Stimulated activated CD4-positive, alpha-beta T cell treated with anti-CD3 and anti-CD28 coated beads, Interleukin-1b, Interleukin-23, amount 100 ng/mL, for 4 hours (primary cell): ENCODE data around the gene PHF23.
A peak's percentile ranks its signal among the peaks of the same experiment; 100 is the strongest.

Experiments used
- DNase-seq, 2 donors: peaks; one replicate each; pipeline ENCODE4 v3.0.0-alpha.2; 2020; ENCODE audit warnings: low read depth in 2 of 2

Gene PHF23

DNA sequence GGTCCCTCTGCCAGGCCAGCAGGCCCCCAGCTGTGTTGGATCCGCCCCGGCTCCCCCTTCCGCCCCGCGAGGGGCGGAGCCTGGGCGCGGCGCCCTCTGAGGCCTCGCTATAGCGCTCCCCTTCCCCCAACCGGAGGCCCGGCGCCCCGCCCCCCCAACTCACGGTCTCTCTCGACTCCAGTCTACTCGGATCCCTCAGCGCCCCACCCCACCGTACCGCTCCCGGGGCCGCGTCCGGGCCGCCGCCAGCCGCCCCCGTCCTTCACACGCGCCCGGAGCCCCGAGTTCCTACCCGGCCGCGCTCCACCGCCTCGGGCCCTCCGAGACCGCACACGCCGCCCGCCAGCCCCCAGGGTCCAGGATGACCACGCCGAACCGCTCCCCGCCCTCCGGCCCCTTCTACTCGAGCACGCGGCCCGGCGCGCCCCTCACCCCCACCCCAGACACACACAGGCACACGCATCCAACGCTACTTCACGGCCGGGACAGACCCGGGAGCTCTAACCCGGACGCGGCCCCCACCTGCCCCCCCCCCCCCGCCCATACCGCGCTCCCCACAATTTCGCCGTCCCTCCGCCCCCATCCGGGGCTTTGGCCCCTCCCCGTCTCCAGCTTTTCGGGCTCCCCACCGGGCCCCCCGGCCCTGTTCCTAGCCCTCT, 1.4 kb downstream of the PHF23 start:
- peak; percentile 81 to 89 for DNase-seq

DNA sequence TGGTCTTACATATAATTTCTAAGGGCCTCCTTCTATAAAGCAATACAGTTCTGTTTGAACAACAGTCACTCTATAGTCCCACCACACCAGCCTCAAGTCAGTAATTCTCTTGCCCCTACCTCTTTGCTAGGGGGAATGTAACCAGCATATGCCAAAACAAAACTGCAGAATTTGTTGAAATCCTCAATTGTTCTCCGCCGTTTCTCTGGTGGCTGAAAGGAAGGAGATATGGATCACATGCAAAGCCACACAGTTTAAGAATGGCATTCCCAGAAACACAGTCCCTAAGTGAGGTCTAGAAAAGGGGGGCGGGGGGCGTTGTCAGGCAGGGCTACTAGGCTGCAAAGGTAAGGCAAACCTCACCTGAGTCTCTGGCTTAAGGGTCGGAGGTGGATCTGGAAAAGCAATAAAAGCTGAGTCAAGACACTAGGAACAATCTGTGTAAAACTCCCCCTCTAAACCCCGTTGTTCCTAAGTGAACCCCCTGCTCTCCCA, 1.9 kb downstream of the PHF23 start:
- DNase-seq, result no peak

DNA sequence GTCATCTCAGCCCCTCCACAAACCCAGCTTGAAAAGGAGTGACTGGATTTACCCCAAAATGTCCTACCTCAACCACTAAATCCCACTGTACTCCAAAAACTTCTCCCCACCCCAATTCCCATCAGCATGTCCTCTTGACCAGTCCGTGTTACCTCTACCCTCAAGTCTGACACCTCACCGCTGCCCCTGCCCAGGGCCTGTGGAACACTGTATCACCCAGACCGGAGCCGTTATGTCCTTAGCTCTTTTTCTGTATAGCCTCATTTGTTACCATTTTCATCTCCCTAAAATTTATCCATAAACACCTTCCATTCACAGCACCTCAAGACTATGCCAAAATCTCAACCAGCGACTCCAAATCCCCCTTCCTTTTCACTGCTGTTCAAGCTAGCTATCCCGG, 2.4 kb downstream of the PHF23 start:
- DNase-seq, result no peak

DNA sequence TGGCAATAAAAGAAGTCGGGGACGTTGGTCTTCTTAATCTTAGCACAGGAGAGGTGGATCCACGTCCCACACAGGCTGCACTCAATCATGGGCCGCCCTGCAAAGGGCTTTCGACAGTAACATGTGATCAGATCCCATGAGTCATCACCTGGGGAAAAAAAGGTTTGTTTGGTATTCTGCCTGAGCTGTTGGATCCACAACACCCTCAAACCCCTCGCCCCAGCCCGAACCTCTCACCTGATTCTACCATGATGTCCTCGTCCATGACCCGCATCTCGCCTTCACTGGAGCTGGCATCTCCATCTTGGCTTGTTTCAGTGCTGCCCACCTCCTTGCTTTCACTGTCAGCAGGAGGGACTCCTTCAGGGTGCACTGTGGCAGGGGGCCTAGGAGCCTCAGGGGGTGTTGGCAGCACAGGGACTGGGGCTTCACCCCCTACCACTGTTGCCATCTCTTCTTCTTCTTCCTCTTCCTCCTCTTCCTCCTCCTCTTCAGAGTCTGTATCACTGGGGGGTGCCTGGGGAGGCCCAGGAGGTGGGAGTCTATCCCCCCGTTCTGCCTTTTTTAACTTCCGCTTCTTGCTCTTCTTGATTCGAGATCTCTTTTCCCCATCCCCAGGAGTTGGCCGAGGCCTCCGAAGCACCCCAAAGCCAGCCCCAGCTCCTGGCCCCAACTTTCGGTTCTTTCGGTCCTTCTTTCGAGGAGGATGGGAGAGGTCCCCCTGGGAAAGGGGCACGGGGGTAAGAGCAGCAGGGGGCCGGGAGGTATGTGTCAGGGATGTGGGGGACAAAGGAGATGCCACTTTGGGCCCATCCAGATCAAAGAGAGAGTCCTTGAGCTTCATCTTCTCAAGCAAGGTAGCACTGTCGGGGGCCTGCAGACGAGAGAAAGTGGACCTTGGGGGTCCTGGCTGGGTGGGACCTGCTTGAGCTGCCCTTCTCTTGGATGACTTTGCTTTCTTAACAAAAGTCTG, 3.3 kb downstream of the PHF23 start:
- no peak for DNase-seq

DNA sequence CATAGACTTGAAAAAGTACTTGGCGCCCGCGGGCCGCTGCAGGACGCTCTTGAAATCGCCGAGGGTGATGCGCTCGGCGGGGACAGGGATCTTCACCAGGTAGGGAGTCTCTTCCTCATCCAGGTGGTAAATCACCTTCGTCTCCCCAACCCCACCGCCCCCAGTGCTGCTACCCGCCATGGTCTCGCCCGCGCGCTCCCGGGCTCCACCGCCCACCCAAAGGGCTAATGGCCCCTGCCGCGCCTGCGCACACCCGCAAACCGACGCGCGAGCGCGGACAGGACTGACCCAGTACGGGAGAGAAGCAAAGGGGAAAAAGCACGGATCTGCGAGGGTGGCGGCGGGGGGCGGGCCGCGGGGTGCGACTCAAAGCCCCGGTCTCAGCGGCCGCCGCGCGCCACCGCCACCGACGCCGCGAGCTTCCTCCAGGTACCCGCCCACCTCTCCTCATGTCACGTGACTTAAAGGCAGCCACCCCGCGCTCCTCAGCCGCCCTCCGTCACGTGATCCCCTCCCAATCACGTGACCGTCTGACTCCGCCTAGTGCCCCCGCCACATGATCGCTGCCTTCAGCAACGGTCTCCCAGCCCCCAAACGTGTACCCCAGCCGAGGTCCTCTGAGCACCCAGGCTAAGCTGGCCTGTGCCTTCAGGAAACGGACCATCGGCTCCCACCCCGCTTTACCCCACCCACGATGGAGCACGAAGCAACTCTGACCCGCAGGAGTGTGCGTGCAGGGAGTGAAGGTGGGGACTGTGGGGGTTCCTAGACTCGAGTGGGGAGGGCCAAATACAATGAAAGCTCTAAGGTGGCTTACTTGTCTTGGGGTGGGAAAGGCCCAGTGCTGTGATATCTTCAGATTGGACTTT, 4.9 kb downstream of the PHF23 start, which contains the start of gene DVL2:
Gene DVL2, minus strand, starts transcription at position 435 of the 869 bp plus-strand sequence. Its CDS starts 255 bp downstream, at position 180.
- DNase-seq, result peak; percentile 92 to 93

DNA sequence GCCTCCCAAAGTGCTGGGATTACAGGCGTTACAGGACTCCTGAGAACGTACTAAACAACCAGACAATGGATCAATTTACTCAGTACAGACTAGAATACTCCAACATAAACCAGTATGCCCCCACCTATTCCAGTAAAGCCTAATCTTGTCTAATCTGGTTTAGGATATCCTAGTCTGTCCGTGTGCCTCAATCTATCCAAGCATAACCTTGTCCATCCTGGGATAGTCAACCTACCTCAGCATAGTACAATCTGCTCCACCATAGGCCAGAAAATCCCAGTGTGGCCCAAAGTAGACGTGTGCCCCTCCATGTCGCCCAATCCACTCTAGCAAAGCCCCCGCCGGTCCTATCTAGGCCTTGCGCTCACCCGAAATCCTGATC, 5.6 kb downstream of the PHF23 start:
- no peak for DNase-seq

DNA sequence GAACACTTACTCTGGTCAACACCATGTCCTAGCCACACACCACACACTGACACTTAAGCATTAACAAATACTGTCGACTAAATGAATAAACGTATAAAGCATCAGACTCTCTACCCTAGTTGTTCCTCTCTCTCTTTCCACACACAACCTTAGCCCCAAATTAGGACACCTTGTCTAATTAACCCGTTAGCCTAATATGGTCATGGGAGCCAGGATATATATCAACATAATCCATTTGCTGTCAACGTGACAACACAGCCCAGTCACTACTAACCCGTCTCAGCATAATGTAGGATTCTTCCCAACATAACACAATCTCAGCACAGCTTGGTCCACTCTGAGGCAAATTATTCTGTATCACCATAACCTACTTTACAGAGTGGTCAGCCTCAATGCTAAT, 7.1 kb downstream of the PHF23 start:
- DNase-seq, result no peak

DNA sequence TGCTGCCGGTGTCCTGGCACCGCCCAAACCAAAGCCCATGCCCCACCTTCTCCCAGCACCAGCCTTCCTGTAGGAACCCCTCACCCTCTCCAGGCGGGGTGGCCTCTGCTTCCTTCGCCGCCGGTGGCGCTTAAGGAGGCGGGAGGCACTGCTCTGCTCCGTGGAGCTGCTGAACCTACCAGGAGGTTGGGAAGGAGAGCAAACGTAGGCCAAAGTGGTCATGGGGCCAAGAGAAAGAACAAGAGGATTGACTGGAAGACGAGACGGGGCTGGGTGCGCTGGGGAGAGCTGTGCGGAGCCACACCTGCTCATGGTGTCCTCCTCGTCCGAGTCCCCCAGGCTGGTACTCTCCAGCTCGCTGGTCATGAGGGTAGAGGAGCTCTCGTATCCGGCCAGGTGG, 9.8 kb downstream of the PHF23 start:
- no peak for DNase-seq

DNA sequence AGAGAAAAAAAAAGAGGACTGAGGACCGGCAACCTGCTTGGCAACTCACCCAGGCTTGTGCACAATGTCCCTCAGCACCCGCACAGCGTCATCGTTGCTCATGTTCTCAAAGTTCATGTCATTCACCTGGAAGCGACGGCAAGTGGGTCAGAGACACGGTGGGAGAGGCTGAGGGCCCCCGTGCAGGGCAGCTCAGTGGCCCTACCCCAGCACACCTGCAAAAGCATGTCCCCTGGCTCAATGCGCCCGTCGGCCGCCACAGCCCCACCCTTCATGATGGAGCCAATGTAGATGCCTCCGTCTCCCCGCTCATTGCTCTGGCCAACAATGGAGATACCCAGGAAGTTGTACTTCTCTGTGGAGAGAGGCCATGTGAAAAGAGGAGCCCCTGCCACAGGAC, 10.3 kb downstream of the PHF23 start:
- no peak for DNase-seq

DNA sequence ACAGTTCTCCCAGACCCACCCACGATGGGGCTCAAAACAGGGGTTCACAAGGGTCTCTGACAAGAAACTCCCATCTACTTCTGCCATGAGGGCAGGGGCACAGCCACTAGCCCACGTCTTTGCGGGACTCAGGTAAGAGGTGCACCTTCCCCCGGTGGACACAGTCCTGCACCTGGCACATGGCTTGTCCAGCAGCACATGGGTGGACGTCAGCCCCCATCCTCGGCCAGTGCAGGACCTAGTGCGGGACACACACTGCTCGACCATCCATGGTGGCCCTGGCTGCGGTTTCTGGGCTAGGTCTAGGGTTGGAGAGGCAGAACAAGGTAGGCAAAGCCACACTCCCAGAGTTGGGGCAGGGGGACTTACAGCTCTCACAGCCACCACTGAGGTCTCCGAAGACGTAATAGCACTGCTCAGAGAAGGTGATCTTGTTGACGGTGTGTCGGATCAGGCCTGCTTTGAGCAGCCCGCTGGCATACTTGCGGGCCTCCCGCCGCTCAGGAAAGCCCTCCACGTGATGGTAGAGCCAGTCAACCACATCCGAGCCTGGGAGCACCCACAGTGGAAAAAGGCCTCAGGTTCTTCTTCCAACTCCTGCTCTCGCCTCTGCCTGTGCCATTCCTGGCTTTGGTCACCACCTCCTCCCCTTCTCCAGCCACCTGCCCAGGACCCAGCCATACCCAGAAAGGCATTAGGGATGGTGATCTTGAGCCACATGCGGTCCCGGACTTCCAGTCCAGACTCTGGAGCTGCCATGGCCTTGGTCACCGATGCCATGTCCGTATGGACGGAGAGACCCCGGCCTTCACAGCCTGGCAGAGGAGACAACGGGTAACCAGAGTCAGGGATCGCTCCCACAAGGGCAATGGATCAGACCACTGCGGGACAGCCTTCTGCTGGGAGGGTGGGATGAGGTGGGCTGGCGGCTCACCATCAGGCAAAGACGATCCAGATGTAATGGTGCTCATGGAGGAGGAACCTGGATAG, 12.2 kb downstream of the PHF23 start:
- DNase-seq, result no peak

DNA sequence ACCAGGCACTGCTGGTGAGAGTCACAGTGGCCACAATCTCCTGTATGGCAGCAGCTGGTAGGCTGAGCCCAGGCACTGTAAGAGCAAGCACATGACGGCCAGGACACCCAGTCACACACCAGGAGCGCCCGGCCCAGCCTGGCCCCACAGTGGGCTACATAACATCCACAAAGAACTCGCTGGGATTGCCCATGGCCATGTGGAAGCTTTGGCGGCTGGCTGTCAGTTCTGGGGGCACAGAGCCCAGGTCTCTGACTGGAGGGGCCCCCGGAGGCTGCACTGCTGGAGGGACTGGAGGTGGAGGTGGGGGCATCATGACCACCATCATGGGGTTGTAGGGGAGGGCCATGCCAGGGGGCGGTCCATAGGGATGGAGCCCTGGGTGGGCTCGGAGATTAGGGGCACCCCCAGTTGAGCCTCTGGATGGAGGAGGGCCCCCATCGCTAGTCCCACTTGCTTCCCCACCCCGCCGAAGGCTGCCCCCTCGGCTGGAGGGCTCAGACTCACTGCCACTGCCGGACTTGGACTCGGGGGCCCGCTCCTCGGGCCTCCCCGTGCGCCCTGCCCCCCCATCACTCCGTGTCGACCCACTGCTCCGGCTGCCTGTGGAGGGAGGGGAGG, 13.4 kb downstream of the PHF23 start:
- no peak for DNase-seq

DNA sequence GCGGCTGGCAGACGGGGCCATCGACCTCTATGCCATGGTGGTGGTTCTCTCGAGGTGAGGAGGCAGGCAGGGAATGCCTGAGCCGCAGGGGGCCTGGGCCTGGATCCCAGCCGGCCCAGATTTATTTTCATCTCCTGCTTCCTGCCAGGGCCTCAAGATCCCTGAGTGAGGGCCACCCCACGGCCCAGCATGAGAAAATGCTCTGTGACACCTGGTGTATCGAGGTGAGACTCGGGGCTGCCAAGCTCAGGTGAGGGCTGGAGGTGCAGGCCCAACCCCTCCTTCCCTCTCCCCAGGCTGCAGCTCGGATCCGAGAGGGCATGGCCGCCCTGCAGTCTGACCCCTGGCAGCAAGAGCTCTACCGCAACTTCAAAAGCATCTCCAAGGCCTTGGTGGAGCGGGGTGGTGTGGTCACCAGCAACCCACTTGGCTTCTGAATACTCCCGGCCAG, 14.6 kb downstream of the PHF23 start:
- no peak for DNase-seq

DNA sequence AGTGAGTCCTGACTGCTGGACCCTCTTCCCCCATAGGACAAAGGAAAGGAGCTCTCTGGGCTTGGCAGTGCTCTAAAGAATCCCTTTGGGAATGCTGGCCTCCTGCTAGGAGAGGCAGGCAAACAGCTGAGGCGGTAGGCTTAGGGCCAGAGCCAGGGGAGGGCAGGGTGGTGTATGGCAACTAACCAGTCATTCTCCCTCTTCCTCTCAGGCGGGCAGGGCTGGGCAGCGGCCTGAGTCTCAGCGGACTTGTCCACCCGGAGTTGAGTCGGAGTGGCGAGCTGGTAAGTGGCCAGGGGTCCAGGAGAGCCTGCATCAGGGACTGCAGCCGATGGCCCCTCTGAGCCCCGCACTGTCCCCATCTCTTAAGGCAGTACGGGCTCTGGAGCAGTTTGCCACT, 15.1 kb downstream of the PHF23 start:
- DNase-seq, result no peak

DNA sequence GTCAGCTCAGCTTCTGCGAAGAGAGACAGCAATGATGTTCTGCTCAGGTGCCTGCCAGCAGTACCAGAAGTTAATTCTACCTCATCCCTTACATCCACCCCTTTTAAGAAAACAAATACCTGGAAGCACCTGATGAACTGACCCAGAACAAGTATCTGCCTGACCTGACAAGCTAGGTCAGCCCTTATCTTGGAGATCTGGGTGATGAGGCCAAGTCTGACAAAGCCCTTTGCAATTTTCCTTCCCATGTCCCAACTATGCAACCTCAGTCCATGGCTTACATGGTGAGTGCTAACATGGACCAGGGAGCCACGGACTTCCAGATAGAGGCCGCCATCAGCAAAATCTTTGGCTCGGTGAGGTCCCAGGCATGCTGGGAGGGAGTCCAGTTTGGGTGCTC, 15.9 kb downstream of the PHF23 start:
- no peak for DNase-seq

DNA sequence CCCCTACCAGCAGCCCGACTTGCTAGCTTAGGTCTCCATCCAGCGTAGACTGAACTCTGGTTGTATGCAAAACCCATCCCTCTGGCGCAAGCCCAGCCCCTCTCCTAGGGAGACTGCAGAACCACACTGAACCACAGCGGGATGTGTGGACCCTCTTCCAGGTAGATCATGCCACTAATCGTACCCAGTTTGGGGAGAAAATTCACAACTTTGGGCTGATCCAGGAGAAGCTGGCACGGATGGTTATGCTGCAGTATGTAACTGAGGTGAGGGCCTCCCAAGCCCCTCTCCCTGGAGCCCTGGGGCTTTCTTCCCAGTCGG, 16.3 kb downstream of the PHF23 start:
- DNase-seq, result no peak

DNA sequence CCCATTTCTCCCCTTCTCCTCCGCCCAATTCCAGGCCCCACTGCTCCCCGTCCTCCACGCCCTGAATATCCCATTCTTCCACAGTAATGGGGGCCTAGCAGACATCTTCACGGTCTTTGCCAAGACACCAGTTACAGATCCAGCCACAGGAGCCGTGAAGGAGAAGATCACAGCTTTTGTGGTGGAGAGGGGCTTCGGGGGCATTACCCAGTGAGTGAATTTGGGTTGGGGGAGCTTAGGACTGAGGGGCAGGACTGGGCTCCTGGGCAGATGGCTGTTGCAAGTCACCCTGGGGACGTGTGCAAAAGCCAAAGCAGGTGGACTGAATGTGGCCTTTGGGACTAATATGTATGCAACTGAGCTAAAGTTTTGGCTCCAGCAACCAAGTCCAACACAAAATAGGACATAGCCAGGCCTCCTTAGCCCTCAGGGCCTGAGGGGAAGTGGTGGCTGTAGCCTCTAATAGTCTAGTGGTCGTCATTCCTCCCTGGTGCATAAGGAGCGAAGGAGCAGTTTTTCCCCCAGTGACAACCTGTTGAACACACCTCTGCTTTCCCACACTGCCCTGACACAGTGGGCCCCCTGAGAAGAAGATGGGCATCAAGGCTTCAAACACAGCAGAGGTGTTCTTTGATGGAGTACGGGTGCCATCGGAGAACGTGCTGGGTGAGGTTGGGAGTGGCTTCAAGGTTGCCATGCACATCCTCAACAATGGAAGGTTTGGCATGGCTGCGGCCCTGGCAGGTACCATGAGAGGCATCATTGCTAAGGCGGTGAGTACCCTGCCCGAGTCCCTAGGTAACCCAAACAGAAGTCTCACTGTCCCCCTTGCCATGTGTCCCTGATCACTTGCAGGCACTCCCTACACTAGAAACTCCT, 16.9 kb downstream of the PHF23 start:
- DNase-seq, result no peak

DNA sequence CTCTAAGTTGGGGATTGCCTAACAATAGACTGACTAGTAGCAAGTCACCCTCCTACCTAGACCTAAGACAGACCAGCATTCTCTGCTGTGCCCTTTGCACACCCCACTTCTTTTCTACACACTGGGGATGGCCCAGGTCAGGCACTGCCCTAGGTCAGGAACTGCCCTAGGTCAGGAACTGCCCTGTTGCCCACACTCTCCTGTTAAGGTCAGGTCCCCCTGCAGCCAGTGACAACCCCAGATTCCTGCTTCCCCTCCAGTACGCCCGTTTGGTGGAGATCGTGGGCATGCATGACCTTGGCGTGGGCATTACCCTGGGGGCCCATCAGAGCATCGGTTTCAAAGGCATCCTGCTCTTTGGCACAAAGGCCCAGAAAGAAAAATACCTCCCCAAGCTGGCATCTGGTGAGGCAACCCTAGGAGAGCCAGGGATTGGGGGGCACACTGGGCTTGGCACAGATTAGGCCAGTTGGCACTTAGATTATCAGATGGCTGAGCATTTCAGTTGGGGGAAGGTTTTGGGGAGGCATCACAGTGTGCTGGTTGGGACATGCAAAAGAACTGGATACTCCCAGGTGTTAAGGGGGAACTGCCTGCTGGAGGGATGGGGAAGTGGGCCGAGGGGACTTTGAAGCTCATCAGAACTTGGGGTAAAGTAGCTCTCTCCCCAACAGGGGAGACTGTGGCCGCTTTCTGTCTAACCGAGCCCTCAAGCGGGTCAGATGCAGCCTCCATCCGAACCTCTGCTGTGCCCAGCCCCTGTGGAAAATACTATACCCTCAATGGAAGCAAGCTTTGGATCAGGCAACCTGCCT, 17.8 kb downstream of the PHF23 start:
- DNase-seq, result no peak

DNA sequence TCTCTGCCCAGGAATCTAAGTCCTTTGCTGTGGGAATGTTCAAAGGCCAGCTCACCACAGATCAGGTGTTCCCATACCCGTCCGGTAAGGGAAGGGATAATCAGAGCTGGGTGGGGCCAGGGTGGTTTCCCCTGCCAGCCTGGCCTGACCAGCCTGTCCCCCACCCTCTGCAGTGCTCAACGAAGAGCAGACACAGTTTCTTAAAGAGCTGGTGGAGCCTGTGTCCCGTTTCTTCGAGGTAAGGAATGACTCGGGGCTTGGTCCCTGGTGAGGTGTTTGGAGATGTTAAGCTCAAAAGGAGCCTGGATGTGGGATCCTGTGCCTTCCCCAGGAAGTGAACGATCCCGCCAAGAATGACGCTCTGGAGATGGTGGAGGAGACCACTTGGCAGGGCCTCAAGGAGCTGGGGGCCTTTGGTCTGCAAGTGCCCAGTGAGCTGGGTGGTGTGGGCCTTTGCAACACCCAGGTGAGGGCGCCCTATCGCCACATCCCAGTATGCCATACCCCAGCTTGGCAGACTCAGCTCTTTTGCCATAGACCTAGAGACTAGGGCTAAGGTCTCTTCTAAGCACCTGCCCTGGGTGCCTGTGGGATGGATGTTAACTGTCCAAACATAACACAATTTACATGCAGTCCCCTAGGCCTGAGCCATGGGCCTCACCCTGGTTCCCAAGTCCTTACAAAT, 18.5 kb downstream of the PHF23 start:
- DNase-seq, result peak; percentile 37 to 46
